Activated naive CD8-positive, alpha-beta T cell treated with anti-CD3 and anti-CD28 coated beads, Interleukin-2, amount 50 U/mL, for 24 hours (primary cell): ENCODE results near the gene MBOAT2.

Source experiments
- ATAC-seq: fragments of 150-1000 bp; cut with Tn5 transposase; one replicate; pipeline ENCODE4 v1.10.0; 2021
- DNase-seq: peaks from one replicate; pipeline ENCODE4 v3.0.0; 2021
- H3K27ac Mint-ChIP-seq: one replicate; pipeline ENCODE4 v1.8.0; 2021; ENCODE audit warnings: mild to moderate bottlenecking, mixed read lengths
- H3K27me3 Mint-ChIP-seq: one replicate; pipeline ENCODE4 v1.8.0; 2021; ENCODE audit warnings: mixed read lengths
- H3K36me3 Mint-ChIP-seq: one replicate; pipeline ENCODE4 v1.8.0; 2021; ENCODE audit warnings: low read depth, mixed read lengths
- H3K4me1 Mint-ChIP-seq: one replicate; pipeline ENCODE4 v1.8.0; 2021; ENCODE audit warnings: mixed read lengths
- H3K4me3 Mint-ChIP-seq: one replicate; pipeline ENCODE4 v1.8.0; 2021; ENCODE audit warnings: mild to moderate bottlenecking, moderate library complexity, mixed read lengths
- H3K9me3 Mint-ChIP-seq: one replicate; pipeline ENCODE4 v1.8.0; 2021; ENCODE audit warnings: mixed read lengths

Gene MBOAT2

DNA sequence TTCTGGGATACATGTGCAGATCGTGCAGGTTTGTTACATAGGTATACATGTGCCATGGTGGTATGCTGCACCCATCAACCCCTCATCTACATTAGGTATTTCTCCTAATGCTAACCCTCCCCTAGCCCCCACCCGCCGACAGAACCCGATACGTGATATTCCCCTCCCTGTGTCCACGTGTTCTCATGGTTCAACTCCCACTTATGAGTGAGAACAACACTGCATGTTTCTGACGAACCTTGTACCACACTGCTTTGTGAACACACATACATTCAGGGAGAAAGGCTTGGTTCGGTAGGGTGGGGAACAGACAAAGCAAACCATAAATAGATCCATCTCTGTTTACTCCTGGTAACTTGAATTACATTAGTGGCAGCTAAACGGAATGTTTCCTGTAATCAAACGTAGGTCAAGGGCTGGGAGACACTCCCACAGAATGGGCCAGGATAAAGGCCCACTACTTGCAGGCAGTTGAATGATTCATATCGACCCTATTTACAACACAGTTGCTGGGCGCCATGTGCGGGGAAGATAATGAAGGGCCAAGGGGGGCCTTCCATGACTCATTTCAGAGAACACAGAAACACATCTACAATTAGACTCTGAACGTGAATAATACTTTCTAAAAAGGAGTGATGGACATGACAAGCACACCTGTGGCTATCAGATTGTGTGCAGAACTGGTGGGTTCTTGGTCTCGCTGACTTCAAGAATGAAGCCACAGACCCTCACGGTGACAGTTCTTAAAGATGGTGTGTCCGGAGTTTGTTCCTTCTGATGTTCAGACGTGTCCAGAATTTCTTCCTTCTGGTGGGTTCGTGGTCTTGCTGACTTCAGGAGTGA is 109.3 kb downstream of the MBOAT2 start:
- ATAC-seq (no peak), DNase-seq (no peak)
- Mint-ChIP-seq H3K4me3 (no peak overlapping the region), H3K36me3 (no peaks in the 10 kb centered on the region), H3K4me1 (no peaks in the 10 kb centered on the region), H3K27ac (no peak overlapping the region), H3K9me3 (no peaks in the 10 kb centered on the region), H3K27me3 (no peaks in the 10 kb centered on the region)

DNA sequence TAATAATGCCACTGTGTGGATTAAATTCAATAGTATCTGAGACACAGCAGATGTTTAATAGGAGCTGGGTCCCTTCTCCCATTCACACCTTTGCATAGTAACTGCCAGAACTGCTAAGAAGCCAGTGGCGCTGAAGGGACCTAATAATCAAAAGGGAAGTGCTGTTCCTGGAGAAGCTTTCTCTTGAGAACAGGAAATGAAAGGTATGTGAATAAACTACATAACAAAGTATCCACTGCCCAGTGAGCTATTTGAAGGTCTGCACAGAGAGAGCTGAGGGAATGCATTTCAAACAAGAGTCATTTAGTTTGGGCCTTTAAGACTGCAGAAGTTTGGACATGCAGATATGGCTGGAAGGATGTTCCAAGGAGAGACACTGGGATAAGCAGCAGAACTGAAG is 110.0 kb downstream of the MBOAT2 start:
- no peaks in the 10 kb centered on the region for H3K9me3 Mint-ChIP-seq
- ATAC-seq: no peak
- DNase-seq: no peak
- H3K27me3 Mint-ChIP-seq: no peaks in the 10 kb centered on the region
- H3K4me1 Mint-ChIP-seq: no peaks in the 10 kb centered on the region
- H3K27ac Mint-ChIP-seq: no peak overlapping the region
- H3K4me3 Mint-ChIP-seq: no peak overlapping the region
- no peaks in the 10 kb centered on the region for H3K36me3 Mint-ChIP-seq

DNA sequence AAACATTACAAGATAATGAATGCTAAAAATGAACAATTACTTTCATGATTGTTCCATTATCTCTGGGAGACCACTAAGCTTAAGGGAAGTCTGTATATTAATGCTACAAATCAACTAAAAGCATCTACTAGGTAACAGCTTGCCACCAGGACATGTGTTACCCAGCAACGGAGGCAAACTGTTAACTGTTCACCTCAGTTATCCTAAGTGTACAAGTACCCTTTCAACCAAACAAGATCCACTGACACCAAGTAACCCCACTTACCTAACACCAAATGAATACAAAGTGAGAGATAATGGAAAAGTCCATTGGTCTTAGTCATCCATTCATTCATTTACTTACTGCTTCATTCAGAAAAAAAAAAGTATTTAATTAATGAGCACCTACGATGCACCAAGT is 111.4 kb downstream of the MBOAT2 start:
- no peak overlapping the region for H3K4me3 Mint-ChIP-seq
- H3K36me3 Mint-ChIP-seq: no peaks in the 10 kb centered on the region
- DNase-seq (no peak), ATAC-seq (no peak)
- no peaks in the 10 kb centered on the region for H3K9me3 Mint-ChIP-seq
- H3K27ac Mint-ChIP-seq: no peak overlapping the region
- no peaks in the 10 kb centered on the region for H3K4me1 Mint-ChIP-seq
- H3K27me3 Mint-ChIP-seq: no peaks in the 10 kb centered on the region

DNA sequence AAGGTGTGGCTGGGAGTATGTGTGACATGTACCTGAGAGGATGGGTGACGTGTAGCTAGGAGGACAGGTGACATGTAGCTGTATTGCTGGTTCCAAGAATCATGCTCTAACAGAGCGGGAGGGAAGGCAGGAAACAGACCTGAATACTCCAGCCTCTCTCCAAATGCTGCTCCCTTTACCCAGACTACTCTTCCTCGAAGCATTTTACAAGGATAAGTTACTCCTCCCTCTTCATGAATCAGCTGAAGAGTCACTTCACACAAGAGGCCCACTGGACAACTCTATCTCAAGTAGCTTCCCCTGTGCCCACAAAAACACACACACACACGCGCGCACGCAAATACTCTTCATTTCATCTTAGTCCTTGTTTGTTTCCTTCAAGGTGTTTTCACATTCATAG is 113.5 kb downstream of the MBOAT2 start:
- no peaks in the 10 kb centered on the region for H3K27me3 Mint-ChIP-seq
- H3K9me3 Mint-ChIP-seq: no peaks in the 10 kb centered on the region
- H3K36me3 Mint-ChIP-seq: no peaks in the 10 kb centered on the region
- no peak for DNase-seq
- no peaks in the 10 kb centered on the region for H3K4me1 Mint-ChIP-seq
- no peak overlapping the region for H3K27ac Mint-ChIP-seq
- no peak for ATAC-seq
- no peak overlapping the region for H3K4me3 Mint-ChIP-seq

DNA sequence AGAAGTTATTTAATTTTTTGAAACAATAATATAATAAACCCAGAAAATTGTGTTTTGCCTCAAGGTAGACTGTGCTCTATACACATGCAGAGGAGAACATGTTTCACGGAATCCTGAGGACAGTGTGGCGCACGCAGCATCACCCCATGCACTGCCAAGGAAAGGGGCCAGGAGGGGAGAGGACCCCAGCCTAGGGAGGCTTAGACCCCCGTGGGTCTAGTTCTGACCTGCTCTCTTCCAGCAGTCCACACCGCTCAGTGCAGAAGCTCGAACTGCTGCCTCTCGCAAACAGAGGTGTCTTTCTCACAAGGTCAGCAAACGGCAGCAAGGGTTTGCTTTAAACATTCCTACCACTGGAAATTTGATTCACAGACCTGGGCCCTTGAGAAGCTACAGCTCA is 114.5 kb downstream of the MBOAT2 start:
- Mint-ChIP-seq H3K4me3 (no peak overlapping the region), H3K9me3 (no peaks in the 10 kb centered on the region), H3K4me1 (no peaks in the 10 kb centered on the region), H3K36me3 (no peaks in the 10 kb centered on the region), H3K27ac (no peak overlapping the region), H3K27me3 (no peaks in the 10 kb centered on the region)
- DNase-seq: no peak
- no peak for ATAC-seq

DNA sequence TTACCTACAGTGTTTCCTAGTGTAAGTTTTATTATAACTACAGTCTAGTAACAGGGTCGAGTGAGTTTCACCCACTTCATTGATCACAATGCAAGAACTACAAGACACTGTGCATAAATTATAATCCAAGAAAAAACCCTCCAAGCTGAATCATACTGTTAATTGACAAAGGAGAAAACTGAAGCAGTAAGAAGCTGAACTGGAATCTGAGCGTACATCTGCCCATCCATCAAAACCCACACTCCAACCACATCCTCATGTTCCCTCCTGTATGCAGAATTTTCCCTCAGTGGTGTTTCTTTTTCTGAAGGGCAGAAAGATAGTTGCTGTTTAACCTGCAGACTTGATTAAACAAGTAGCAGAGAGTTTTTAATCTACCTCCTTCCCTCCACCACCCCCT is 116.6 kb downstream of the MBOAT2 start:
- ATAC-seq: no peak

DNA sequence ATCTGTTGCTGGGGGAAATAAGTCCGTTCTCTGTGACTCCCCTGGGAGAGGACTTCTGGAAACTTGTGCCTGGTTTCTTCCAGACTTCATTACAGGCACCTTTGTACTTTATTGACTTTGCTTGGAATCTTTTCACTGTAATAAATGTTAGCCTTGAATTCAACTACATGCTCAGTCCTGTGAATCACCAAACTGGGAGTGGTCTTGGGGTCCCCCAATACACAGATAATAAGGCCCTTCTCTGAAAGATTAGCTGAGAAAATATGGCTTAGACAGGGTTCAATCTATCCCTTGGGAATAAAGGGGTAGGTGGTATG is 117.3 kb downstream of the MBOAT2 start:
- H3K9me3 Mint-ChIP-seq: no peaks in the 10 kb centered on the region
- no peak for DNase-seq
- H3K4me3 Mint-ChIP-seq: no peak overlapping the region

More for the DNA sequence above, 116.6 kb downstream of the MBOAT2 start:
- Mint-ChIP-seq H3K36me3 (no peaks in the 10 kb centered on the region), H3K4me1 (no peaks in the 10 kb centered on the region), H3K27ac (no peak overlapping the region), H3K27me3 (no peaks in the 10 kb centered on the region), H3K4me3 (no peak overlapping the region), H3K9me3 (no peaks in the 10 kb centered on the region)
- DNase-seq: no peak

DNA sequence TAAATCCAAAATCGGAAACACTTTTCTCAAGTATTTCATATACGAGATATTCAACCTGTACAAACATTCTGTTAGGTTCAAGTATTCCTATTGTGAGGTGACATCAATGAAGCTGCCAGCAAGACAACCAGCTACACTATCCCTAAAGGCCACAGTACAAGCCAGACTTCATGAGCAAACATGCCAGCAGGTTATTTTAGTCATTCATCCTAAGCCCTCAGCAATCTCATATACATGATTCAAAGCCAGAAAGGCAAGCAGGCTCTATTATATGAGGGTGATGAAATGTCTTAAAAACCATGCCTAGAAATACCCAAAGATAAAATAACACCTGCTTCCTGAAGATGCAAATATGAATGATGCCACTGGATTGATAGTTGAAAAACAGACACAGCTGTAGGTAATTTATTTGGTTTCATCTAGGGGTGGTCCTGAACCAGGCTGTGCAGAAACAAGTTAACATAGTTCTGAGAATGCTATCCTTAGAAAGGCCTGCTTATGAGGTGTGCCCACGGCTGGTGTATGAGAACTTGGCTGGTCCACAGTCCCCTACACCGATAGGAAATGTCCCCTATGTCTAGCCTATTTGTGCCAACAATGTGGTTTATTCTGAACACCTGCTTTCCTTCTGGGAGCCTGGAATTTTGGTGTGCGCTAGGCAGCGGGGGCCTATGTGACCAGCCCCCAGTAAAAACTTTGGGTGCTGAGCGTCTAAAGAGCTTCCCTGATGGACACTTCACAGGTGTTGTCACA is 117.9 kb downstream of the MBOAT2 start:
- Mint-ChIP-seq H3K4me3 (no peak overlapping the region), H3K27ac (no peak overlapping the region), H3K9me3 (no peaks in the 10 kb centered on the region), H3K4me1 (no peaks in the 10 kb centered on the region), H3K27me3 (no peaks in the 10 kb centered on the region), H3K36me3 (no peaks in the 10 kb centered on the region)
- ATAC-seq (no peak), DNase-seq (no peak)

More for the DNA sequence above, 117.3 kb downstream of the MBOAT2 start:
- Mint-ChIP-seq H3K27me3 (no peaks in the 10 kb centered on the region), H3K36me3 (no peaks in the 10 kb centered on the region), H3K4me1 (no peaks in the 10 kb centered on the region), H3K27ac (no peak overlapping the region)
- no peak for ATAC-seq

DNA sequence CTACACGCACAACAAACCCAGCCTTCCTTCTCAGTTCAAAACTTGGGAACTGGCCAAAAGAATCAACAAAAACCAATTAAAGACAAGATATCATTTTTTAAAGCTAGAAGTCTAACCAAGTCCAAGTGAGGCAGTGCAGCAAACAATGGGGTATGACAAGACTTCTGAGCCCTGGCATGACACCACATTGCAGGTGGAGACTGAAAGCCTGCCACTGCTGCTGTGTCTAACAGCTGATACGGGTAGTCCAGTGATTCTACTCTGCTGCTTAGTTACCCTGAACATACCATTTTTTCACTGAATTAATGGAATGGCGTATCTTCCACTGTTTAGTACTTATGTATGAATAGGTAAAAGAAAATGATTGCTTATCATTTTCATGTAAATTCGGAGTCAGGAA is 118.7 kb downstream of the MBOAT2 start:
- Mint-ChIP-seq H3K4me1 (no peaks in the 10 kb centered on the region), H3K27ac (no peak overlapping the region), H3K9me3 (no peaks in the 10 kb centered on the region), H3K27me3 (no peaks in the 10 kb centered on the region), H3K4me3 (no peak overlapping the region), H3K36me3 (no peaks in the 10 kb centered on the region)
- DNase-seq (no peak), ATAC-seq (no peak)

DNA sequence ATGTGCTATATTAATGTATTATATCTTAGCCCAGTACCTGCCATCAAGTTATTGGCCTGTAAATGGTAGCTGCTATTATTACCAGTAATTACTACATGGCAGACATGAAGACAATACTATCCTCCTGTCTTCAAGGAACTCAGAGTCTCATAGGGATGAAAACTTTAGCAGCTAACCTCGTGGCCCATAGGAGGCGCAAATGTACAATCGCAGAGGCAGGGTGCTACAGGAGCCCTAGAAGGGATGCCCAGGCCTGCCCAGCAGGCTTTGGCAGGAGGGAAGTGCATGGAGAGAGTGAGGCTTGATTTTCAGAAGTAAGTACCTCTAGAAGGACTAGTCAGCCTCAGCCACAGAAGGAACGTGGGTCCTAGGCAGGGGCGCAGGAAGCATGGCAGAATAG is 121.4 kb downstream of the MBOAT2 start:
- Mint-ChIP-seq H3K4me3 (no peak overlapping the region), H3K36me3 (no peaks in the 10 kb centered on the region), H3K4me1 (no peaks in the 10 kb centered on the region), H3K27me3 (no peaks in the 10 kb centered on the region), H3K9me3 (no peaks in the 10 kb centered on the region), H3K27ac (no peak overlapping the region)
- DNase-seq: no peak
- no peak for ATAC-seq

DNA sequence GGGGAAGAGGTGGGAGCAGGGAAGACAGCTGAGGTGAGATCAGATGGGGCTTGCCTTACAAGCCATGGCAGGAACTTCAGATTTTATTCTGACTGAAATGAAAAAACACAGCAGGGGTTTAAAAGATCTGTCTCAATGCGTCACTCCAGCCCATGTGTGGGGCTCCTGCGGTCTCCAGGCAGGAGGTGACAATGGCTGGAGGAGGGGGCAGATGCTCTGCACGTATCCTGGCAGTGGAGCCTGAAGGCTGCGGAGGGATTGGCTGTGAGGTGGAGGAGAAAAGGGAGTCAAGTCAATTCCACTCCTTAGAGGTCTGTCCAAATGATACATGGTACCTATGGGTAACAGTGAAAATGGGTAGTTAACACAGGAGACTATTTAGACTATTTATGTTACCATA is 125.6 kb downstream of the MBOAT2 start:
- Mint-ChIP-seq H3K36me3 (no peaks in the 10 kb centered on the region), H3K27me3 (no peaks in the 10 kb centered on the region), H3K4me1 (no peaks in the 10 kb centered on the region), H3K27ac (no peak overlapping the region), H3K9me3 (no peaks in the 10 kb centered on the region), H3K4me3 (no peak overlapping the region)
- DNase-seq: no peak
- no peak for ATAC-seq

DNA sequence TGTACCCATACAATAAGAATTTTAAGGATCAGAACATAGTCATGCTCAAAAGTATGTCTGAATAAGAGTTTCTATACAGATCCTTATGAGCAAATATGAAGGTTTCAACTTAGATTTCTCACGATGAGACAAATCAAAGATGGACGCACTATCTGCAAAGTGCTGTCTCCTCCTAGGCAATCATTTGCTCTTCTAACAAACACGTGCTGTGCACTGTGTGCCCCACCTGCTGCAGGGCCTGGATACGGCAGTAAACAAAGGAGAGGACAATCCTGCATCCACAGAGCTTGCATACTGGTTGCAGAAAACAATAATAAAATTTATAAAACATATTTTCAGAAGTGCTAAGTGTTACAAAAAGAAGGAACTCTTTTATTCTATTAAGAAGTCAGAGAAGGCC is 126.2 kb downstream of the MBOAT2 start:
- no peak overlapping the region for H3K4me3 Mint-ChIP-seq

DNA sequence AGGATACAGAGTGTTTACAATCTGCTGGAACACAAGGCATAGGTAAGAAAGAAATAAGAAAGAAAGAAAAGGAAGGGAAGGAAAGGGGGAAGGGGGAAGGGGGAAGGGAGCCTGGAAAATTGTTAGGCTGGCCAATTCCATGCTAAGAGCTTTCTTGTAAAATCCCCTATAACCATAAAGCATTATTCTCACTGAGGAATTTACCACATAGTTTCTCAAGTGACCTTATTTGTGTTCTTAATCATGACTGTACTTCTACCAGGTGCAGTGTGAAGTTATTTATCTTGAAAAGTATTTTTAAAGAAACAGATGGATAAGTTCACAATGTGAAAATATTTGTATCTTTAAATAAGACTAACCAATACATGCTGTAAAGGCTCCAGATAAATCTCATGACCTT is 126.9 kb downstream of the MBOAT2 start:
- no peaks in the 10 kb centered on the region for H3K36me3 Mint-ChIP-seq
- H3K4me1 Mint-ChIP-seq: no peaks in the 10 kb centered on the region
- H3K27ac Mint-ChIP-seq: no peak overlapping the region

More for the DNA sequence above, 126.2 kb downstream of the MBOAT2 start:
- ATAC-seq: no peak
- Mint-ChIP-seq H3K27me3 (no peaks in the 10 kb centered on the region), H3K36me3 (no peaks in the 10 kb centered on the region), H3K4me1 (no peaks in the 10 kb centered on the region), H3K27ac (no peak overlapping the region), H3K9me3 (no peaks in the 10 kb centered on the region)
- DNase-seq: no peak

DNA sequence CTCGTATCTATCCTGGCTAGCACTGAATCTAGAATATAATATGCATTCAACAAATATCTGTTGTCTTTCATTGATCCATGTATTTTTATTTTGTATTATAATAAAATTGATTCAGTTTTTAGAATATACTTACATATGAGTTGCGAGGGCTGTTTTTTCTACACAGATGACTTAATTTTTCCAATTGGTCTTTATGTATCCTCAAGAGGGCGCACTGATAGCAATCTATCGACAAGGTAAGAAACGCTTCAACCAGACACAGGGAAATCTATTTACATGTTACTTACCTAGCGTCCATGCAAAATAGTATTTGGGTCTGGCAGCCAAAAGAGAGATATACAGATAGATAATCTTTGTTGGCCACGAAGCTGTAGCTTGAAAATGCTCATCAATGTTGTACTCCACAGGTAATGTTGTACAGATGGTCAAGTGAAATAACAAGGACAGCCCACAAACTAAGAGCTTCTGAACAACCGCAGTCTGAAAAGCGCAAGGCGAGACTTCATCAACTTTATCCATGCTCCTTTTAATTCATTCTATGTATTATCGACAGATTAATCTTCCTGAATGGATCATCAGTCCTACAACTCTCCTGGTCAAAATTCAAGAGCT is 130.6 kb downstream of the MBOAT2 start:
- no peaks in the 10 kb centered on the region for H3K36me3 Mint-ChIP-seq
- H3K27ac Mint-ChIP-seq: no peak overlapping the region
- H3K9me3 Mint-ChIP-seq: no peaks in the 10 kb centered on the region
- ATAC-seq (no peak), DNase-seq (no peak)
- H3K4me3 Mint-ChIP-seq: no peak overlapping the region
- H3K4me1 Mint-ChIP-seq: no peaks in the 10 kb centered on the region
- no peaks in the 10 kb centered on the region for H3K27me3 Mint-ChIP-seq

More for the DNA sequence above, 126.9 kb downstream of the MBOAT2 start:
- Mint-ChIP-seq H3K4me3 (no peak overlapping the region), H3K27me3 (no peaks in the 10 kb centered on the region), H3K9me3 (no peaks in the 10 kb centered on the region)
- DNase-seq: no peak
- no peak for ATAC-seq

DNA sequence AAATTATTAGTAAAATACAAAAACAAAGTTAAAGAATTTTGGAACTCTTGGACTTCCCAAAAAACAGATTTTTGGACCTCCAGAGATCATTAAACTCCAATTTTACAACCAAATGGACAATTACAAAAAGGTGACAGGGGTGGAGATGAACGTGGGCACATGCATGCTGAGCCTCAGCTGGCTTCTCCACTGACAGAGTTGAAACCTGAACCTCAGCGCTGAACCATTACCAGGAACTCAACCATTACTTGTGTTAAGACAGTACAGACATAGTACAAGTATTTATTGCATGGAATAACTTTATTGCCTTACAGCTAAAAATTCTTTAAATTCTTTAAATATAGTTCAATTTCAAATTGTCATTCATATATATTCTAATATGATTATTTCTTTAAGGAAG is 133.0 kb downstream of the MBOAT2 start:
- no peak for DNase-seq
- ATAC-seq: no peak
- no peaks in the 10 kb centered on the region for H3K36me3 Mint-ChIP-seq
- no peaks in the 10 kb centered on the region for H3K9me3 Mint-ChIP-seq
- H3K4me3 Mint-ChIP-seq: no peak overlapping the region
- H3K4me1 Mint-ChIP-seq: no peaks in the 10 kb centered on the region
- no peaks in the 10 kb centered on the region for H3K27me3 Mint-ChIP-seq
- no peak overlapping the region for H3K27ac Mint-ChIP-seq
